RWPE1 (cell line): ENCODE data around the gene RPP38.

Experiments
- CTCF ChIA-PET: fragments of 350-600 bp; sonication (Branson Sonifier 250); formaldehyde crosslinking; extraction: SDS; loops from one replicate; lab custom pipeline; 2021; lab: Yijun Ruan, JAX
- POLR2A ChIA-PET: fragments of 400-600 bp; formaldehyde crosslinking; extraction: SDS; loops from one replicate; lab custom pipeline; 2020; ENCODE audit warnings: antibody characterized with exemption; ENCODE audit not compliant: low non-redundant PET; lab: Yijun Ruan, JAX
- DNase-seq: peaks from one replicate; pipeline ENCODE4 v3.0.0; 2012; ENCODE audit warnings: low spot score
- H3K27ac ChIP-seq: fragments of 450-650 bp; 2 replicates; pipeline ENCODE4 v1.5.1; 2017
- TF ChIP-seq, protein P1 (sequence below): fragments of 450-650 bp; conservative IDR thresholded peaks from 2 replicates; pipeline ENCODE4 v1.5.1; 2017; ENCODE audit warnings: low read depth, mild to moderate bottlenecking

RPP38 gene

DNA sequence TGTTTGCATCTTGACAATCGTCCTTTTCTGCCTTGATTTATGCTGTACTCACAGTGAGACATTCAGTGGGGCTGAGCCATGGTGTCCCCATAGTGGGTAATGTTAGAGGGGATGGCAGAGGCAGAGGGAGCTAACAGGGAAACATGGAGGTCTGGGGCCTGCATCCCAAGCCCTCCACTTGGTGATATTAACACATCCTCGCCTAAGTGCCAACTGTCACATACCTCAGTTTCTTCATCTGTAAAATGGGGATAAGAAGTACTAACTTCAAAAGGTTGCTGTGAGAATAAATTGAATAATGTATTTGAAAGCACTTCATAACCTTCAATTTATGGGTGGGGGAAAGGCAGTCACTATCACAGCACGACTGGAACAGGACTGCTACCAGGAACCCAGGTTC lies 27.8 kb downstream of the RPP38 start:
- ChIA-PET POLR2A (no interaction called here), CTCF (no interaction called here)
- no peak overlapping the region for H3K27ac ChIP-seq
- TF ChIP-seq, protein P1, sequence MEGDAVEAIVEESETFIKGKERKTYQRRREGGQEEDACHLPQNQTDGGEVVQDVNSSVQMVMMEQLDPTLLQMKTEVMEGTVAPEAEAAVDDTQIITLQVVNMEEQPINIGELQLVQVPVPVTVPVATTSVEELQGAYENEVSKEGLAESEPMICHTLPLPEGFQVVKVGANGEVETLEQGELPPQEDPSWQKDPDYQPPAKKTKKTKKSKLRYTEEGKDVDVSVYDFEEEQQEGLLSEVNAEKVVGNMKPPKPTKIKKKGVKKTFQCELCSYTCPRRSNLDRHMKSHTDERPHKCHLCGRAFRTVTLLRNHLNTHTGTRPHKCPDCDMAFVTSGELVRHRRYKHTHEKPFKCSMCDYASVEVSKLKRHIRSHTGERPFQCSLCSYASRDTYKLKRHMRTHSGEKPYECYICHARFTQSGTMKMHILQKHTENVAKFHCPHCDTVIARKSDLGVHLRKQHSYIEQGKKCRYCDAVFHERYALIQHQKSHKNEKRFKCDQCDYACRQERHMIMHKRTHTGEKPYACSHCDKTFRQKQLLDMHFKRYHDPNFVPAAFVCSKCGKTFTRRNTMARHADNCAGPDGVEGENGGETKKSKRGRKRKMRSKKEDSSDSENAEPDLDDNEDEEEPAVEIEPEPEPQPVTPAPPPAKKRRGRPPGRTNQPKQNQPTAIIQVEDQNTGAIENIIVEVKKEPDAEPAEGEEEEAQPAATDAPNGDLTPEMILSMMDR, result no peak
- DNase-seq, result no peak

DNA sequence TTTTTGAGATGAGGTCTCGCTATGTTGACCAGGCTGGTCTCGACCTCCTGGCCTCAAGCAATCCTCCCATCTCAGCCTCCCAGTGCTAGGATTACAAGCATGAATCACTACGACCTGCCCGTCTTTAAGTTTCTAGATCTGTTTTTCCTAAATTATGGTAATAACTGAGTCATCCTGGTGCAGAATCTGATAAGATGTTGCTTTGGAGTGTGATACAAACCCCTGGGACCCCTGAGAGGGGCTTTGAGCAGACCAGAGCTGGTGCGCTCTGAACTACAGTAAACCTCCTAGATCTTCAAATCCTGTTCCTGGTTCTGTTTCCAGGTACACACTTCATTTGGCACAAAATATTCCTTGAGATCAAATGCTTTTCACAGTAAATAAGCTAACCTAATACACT lies 34.2 kb downstream of the RPP38 start:
- TF ChIP-seq, protein P1, result no peak
- ChIA-PET POLR2A (no interaction called here), CTCF (interaction anchor here (0.6 kb wide), 1 partner anchor 634 kb away, joined by 3 read pairs; no protein-coding TSS in a partner anchor)
- H3K27ac ChIP-seq, result no peak overlapping the region
- DNase-seq, result no peak

DNA sequence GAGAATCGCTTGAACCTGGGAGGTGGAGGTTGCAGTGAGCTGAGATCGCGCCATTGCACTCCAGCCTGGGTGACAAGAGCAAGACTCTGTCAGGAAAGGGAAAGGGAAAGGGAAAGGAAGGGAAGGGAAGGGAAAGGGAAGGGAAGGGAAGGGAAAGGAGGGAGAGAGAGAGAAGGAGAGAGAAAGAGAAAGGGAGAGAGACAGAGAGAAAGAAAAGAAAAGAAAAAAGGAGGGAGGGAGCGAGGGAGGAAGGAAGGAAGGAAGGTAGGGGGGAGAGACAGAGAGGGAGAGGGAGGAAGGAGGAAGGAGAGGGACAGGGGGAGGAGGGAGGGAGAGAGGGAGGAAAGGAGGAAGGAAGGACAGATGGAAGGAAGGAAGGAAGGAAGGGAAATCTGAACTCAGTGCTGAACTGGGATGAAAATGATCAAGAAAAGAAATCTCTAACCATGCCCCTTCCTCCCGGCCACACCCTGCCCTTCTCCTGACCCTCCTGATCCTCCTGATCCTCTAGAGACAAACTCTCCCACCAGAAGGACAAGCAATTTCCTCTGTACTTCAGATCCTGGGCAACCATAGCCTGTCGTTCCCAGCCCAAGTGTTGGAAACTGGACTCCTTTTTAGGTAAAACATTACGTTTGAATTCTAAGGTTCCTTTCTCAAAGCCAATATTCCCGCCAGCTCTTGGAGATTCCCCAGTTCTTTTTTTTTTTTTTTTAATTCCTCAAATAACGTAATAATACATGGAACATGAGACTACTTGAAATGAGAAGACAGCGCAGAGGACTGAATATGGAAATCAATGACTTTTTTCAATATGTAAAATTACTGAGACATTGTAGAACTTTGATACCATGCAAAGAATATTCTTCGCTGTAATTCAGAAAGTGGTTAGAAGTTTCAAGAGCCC lies 39.2 kb downstream of the RPP38 start:
- CTCF ChIA-PET, result no interaction called here
- H3K27ac ChIP-seq, result no peak overlapping the region
- POLR2A ChIA-PET, result no interaction called here

DNA sequence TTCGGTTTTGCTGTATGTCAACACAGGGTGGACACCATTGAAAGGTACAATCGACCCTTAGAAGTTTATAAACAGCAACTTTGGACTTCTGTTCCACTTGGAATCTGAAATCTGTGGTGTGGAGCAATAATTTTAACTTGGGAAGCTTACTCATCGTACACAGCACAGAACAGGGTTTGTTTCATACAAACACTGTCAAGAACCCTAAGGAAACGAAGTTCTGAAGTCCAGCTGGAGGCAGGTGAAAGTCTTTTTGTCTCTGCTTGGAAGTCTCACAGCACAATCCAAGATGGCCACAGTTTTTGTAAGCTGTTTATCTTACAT lies 39.8 kb downstream of the RPP38 start:
- no peak overlapping the region for H3K27ac ChIP-seq
- no peak for DNase-seq
- TF ChIP-seq, protein P1, result no peak
- ChIA-PET POLR2A (no interaction called here), CTCF (no interaction called here)

More for the DNA sequence above, 39.2 kb downstream of the RPP38 start:
- TF ChIP-seq, protein P1, result no peak
- DNase-seq, result no peak

DNA sequence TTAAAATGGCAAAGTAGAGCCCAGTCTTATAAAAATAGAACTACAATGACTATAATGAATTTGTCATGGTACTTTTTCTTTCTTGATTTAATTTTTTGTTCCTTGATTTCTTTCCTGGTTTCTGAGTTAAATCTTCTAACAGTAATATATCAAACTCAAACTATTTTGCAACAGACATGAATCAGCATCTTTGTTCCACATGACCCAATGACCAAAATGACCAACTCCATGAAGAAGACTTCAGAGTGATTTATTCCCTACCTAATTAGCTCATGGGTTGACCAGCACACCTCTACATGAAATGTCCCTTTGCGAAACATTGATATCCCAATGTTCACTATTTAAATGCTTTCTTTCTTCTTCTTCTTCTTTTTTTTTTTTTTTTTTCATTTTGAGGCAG lies 40.5 kb downstream of the RPP38 start:
- CTCF ChIA-PET, result no interaction called here
- H3K27ac ChIP-seq, result no peak overlapping the region
- DNase-seq, result no peak
- TF ChIP-seq, protein P1, result no peak
- POLR2A ChIA-PET, result no interaction called here

DNA sequence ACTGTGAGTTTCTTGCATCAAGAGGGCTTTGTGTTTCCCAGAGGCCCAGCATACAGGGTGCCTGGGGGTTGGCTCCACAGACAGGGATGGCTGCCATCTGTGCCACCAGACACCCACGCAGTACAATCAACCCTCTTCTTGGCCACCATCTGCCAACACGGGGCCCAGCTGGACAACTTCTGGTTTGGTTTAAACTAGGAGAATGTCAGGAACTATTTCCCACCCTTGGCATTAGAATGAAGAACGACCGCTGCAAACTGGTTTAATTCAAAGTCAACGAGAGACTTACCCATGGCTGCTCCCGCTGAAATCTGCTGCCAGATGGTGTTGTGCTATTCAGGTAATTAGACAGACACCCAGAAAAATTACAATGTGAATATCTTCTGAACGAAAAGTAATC lies 43.5 kb downstream of the RPP38 start:
- DNase-seq, result no peak
- CTCF ChIA-PET, result no interaction called here
- H3K27ac ChIP-seq, result no peak overlapping the region
- TF ChIP-seq, protein P1, result no peak
- POLR2A ChIA-PET, result no interaction called here
